Inflammatory macrophage treated with lipopolysaccharide for 4 hours (primary cell): Measurements from ENCODE around the gene ATAD1.
"Not testable (repeated sequence)": the region's sequence is repeated elsewhere in the genome, so short reads cannot be mapped to it uniquely, and the experiment has no call there.

ENCODE experiments used
- DNase-seq: peaks from one replicate; pipeline ENCODE4 v3.0.0-alpha.2; 2020

Gene ATAD1

GRCh38 chr10:87750817-87751216 lies 67.2 kb downstream of the ATAD1 start:
- DNase-seq: no peak

- no peak for DNase-seq
Measured at GRCh38 chr10:87750001-87750671, 67.9 kb downstream of the ATAD1 start.

DNA sequence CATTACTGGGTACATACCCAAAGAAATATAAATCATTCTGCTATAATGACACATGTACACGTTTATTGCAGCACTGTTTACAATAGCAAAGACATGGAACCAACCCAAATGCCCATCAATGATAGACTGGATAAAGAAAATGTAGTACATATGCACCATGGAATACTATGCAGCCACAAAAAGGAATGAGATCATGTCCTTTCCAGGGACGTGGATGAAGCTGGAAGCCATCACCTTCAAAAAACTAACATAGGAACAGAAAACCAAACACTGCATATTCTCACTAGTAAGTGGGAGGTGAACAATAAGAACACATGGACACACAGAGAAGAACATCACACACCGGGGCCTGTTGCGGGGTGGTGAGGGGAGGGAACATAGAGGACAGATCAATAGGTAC lies 69.8 kb downstream of the ATAD1 start:
- DNase-seq: not testable (repeated sequence)

DNA sequence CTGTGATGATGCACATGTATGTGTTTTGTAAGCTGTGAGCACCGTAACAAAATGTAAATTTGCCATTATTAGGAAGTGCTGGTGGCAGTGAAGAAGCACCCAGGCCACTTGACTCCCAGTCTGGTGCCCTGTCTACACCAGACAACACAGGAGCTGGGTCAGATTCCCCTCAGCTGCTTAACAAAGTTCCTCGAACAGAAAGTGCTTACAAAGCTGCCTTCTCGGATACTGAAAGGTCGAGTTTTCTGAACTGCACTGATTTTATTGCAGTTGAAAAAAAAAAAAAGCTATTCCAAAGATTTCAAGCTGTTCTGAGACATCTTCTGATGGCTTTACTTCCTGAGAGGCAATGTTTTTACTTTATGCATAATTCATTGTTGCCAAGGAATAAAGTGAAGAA lies 71.1 kb downstream of the ATAD1 start:
- no peak for DNase-seq

DNA sequence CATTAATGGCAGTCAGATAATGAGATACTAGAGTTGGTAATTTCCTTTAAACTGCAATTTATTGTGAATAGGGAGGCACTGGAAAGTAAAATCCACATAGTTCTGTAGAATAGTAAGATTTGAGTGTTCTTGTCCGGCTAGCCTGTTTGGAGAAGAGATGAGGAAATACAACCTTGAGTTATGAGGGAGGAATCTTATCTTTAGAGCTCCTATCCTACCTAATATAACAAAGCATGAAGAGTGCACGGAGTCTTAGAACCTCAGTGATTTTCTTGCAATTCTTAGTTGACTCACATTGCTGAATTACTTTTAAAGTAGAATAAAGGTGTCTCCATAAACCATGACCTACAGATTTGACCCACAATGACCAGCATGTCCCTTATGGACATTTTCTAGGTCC lies 73.4 kb downstream of the ATAD1 start:
- DNase-seq: no peak

DNA sequence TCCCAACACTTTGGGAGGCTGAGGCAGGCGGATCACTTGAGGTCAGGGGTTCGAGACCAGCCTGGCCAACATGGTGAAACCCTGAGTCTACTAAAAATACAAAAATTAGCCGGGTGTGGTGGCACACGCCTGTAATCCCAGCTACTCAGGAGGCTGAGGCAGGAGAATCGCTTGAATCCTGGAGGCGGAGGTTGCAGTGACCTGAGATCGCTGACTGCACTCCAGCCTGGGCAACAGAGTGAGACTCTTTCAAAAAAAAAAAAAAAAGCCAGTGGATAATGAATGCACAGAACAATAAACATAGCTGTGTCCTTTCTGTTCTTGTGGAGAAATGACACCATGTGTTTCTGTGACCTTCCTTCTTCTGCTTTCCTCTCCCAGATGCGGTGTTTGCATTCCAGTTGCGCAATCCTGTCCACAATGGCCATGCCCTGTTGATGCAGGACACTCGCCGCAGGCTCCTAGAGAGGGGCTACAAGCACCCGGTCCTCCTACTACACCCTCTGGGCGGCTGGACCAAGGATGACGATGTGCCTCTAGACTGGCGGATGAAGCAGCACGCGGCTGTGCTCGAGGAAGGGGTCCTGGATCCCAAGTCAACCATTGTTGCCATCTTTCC lies 74.9 kb downstream of the ATAD1 start:
- peak; percentile 79 for DNase-seq

DNA sequence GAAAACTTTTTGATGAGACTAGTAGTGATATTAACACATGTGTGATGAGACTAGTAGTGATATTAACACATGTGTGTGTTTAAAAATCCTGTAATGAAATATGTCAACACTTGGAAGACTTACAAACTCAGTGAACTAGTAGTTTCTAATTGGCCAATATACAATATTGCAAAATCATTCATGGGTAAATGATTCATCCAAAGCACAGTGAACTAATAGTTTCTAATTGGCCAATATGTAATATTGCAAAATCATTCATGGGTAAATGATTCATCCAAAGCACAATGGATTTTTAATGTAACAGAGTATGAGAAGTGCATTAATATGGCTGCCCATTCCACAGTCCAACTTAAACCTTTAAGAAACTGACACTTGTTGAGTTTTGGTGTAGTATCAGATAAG lies 77.8 kb downstream of the ATAD1 start:
- DNase-seq: peak; percentile 93

- DNase-seq: peak; percentile 35
Measured at GRCh38 chr10:87739703-87740102, 78.3 kb downstream of the ATAD1 start.

GRCh38 chr10:87738253-87738652 lies 79.8 kb downstream of the ATAD1 start:
- DNase-seq: not testable (repeated sequence)

DNA sequence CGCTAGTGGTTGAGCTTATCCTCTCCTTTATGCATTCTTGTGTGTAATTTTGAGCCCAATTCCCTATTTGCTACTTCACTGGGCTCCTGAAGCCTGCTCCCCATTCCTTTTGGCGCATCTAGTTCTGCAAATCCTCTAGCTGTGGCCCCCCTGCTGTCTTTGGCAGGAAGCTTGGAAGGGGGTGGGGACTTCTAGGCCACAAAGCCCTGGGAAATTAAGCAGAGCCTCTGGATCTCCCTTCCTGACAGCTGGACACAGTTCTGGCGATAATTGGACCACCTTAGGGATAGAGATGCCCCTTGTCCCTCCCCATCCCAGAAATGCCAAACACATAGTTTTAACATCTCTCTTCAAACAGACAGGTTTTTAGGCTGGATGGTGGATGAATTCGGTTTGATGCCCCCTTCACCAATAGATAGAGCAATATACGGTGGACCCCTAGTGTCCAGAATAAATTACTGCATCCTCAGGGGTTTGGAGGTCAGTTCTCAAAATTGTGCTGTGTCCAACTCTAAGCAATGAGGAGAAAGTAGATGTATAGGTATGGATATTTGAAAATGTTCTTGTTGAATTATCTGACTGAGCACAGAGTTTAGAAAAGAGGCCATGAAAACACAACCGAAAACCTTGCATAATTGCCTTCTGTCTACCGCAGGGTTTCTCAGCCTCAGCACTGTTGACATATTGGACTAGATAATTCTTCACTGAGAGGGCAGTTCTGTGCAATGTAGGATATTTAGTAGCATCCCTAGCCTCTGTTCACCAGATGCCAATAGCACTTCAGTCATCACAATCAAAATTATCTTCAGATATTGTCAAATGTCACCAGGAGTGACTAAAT lies 82.8 kb downstream of the ATAD1 start:
- DNase-seq: peak; percentile 39

GRCh38 chr10:87733081-87733480 lies 84.9 kb downstream of the ATAD1 start:
- DNase-seq: no peak

DNA sequence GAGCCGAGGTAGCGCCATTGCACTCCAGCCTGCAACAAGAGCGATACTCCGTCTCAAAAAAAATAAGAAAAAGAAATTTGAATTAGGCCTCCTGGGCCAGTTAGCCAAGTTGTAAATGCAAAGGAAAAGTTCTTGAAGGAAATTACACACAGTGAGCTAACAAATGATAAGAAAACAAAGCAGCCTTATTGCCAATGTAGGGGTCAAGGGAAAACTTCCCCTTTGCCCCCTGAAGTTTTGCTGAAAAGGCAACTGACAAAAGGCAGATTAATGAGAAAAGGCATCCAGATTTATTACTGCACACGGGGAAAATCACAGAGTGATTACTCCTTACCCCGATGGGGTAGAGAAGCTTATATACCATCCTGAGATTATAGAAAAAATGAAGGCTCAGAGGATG lies 88.1 kb downstream of the ATAD1 start:
- no peak for DNase-seq

GRCh38 chr10:87724789-87725188 lies 93.2 kb downstream of the ATAD1 start:
- DNase-seq: no peak

- DNase-seq: no peak
Measured at GRCh38 chr10:87723500-87723899, 94.5 kb downstream of the ATAD1 start.

GRCh38 chr10:87722716-87723115 lies 95.3 kb downstream of the ATAD1 start:
- no peak for DNase-seq

GRCh38 chr10:87721781-87722180 lies 96.2 kb downstream of the ATAD1 start:
- no peak for DNase-seq

DNA sequence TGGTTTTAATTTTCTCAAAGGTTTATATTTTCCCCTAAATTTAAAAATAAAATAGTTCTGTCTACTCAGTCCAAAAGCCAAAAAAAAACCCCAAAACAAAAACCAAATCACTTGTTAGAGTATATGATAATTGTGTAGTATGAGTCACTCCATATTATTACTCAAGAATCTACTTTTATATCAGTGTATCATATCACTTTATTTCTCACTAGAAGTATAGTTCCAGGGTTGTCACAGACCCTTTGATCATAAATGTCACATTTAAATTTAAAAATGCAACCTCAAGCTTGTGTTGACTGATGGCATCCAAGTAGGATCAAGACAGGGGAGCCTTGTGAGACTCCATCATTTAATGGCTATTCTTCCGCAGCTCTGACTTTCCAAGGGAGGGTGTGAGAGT lies 97.4 kb downstream of the ATAD1 start:
- DNase-seq: no peak

- DNase-seq: no peak
Measured at GRCh38 chr10:87716348-87716670, 101.7 kb downstream of the ATAD1 start.

- peak; percentile 15 for DNase-seq
Measured at GRCh38 chr10:87715552-87716347, 102.3 kb downstream of the ATAD1 start.

GRCh38 chr10:87713707-87714106 lies 104.3 kb downstream of the ATAD1 start:
- DNase-seq: no peak

DNA sequence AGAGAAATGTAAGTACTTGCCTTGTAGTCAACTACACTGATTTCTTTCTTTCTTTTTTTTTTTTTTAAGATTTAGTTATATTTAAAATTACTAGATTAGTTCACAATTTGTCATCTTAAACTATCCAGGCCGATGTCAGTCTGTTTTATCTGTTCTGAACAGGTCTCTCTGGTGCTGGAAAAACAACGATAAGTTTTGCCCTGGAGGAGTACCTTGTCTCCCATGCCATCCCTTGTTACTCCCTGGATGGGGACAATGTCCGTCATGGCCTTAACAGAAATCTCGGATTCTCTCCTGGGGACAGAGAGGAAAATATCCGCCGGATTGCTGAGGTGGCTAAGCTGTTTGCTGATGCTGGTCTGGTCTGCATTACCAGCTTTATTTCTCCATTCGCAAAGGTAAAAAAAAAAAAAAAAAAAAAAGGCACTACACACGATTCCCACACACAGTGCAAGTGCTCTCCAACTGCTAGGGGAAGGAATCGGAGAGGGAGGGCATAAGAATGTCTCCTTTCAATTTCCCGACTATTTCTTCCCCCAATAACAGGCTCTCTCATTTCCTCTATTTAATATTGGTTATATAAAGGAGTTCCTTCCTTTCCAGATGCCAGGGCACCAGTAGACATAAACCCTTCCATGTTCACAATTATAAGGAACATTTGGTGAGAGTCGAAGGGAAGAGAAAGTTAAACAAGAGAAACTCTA lies 105.0 kb downstream of the ATAD1 start:
- no peak for DNase-seq

- DNase-seq: no peak
Measured at GRCh38 chr10:87707254-87707653, 110.8 kb downstream of the ATAD1 start.

DNA sequence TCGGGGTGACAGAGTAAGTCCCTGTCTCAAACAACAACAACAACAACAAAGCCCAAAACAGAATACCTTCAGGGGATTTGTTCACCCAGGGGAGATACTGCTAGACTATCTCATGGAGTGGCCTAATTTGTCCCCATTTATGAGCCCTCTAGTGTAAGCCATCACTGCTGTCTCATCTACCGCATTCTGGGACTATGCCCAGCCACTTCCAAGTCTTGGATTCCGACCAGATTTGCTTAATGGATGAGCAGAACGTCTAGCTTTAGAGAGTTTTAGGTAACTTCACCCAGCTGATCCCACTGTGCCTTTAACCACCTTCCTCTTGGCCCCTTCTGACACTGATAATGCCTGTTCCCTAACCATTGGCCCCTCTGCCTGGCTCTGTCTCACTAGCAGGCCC lies 111.3 kb downstream of the ATAD1 start:
- no peak for DNase-seq
